Nephron progenitor cell (in vitro differentiated cells): ENCODE results near the gene PDGFA.
A peak's percentile ranks its signal among the peaks of the same experiment; 100 is the strongest.

Source experiments
- DNase-seq: peaks from one replicate; pipeline ENCODE4 v3.0.0; 2021
- H3K27ac Mint-ChIP-seq: 2 replicates; pipeline ENCODE4 v1.8.0; 2021; ENCODE audit warnings: mild to moderate bottlenecking, moderate library complexity, mixed read lengths
- H3K27me3 Mint-ChIP-seq: 2 replicates; pipeline ENCODE4 v1.8.0; 2021; ENCODE audit warnings: mild to moderate bottlenecking, low read depth, mixed read lengths; ENCODE audit not compliant: poor library complexity
- H3K36me3 Mint-ChIP-seq: 2 replicates; pipeline ENCODE4 v1.8.0; 2021; ENCODE audit warnings: low read depth, mixed read lengths
- H3K4me1 Mint-ChIP-seq: 2 replicates; pipeline ENCODE4 v1.8.0; 2021; ENCODE audit warnings: mixed read lengths
- H3K4me3 Mint-ChIP-seq: 2 replicates; pipeline ENCODE4 v1.8.0; 2021; ENCODE audit warnings: mild to moderate bottlenecking, moderate library complexity, mixed read lengths
- H3K9me3 Mint-ChIP-seq: 2 replicates; pipeline ENCODE4 v1.8.0; 2021; ENCODE audit warnings: mild to moderate bottlenecking, moderate library complexity, mixed read lengths
- TF ChIP-seq, protein P1 (sequence below): fragments of 200-600 bp; sonication (generic); IDR thresholded peaks from 2 replicates; pipeline ENCODE4 v1.5.0; 2021; ENCODE audit warnings: antibody characterized with exemption

The PDGFA gene

DNA sequence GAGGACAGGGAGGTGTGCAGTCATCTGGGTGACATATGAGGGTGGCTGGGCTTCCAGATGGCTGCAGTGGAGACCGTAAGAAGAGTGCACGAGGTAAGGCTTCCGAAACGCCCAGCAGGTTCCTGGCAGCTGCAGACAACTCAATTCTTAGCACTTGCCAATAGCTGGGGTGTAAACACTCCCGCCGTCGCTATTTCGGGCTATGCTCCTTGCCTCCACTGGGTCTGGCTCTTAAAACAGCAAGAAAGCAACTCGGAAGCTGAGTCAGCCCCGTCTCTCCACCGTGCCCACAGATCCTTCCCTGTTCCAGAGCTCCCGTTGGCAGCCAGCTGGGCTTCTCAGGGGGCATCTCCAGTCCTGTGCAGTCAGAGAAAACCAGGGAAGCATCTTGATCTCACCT is 6.1 kb upstream of the PDGFA start:
- Mint-ChIP-seq H3K36me3 (no peaks in the 10 kb centered on the region), H3K27ac (no peak overlapping the region), H3K4me3 (no peak overlapping the region), H3K27me3 (peaks cover 57% of the 10 kb centered on the region), H3K4me1 (peaks cover 6% of the 10 kb centered on the region), H3K9me3 (no peaks in the 10 kb centered on the region)
- no peak for DNase-seq
- TF ChIP-seq, protein P1, sequence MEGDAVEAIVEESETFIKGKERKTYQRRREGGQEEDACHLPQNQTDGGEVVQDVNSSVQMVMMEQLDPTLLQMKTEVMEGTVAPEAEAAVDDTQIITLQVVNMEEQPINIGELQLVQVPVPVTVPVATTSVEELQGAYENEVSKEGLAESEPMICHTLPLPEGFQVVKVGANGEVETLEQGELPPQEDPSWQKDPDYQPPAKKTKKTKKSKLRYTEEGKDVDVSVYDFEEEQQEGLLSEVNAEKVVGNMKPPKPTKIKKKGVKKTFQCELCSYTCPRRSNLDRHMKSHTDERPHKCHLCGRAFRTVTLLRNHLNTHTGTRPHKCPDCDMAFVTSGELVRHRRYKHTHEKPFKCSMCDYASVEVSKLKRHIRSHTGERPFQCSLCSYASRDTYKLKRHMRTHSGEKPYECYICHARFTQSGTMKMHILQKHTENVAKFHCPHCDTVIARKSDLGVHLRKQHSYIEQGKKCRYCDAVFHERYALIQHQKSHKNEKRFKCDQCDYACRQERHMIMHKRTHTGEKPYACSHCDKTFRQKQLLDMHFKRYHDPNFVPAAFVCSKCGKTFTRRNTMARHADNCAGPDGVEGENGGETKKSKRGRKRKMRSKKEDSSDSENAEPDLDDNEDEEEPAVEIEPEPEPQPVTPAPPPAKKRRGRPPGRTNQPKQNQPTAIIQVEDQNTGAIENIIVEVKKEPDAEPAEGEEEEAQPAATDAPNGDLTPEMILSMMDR: no peak

DNA sequence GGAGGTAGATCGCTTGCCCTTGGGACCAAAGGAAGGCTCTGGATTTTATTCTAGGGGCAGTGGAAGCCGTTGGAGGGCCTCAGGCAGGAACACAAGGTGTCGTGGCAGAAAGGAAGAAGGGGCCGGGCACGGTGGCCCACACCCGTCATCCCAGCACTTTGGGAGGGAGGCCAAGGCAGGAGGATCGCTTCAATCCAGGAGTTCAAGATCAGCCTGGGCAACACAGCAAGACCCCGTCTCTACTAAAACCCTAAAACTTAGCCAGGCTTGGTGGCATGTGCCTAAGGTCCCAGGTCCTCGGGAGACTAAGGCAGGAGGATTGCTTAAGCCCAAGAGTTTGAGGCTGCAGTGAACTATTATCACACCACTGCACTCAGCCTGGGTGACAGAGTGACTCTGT is 5.2 kb upstream of the PDGFA start:
- no peak overlapping the region for H3K27ac Mint-ChIP-seq
- peaks cover 59% of the 10 kb centered on the region for H3K27me3 Mint-ChIP-seq
- DNase-seq: no peak
- H3K4me3 Mint-ChIP-seq: no peak overlapping the region
- TF ChIP-seq, protein P1: no peak
- H3K9me3 Mint-ChIP-seq: no peaks in the 10 kb centered on the region
- no peaks in the 10 kb centered on the region for H3K36me3 Mint-ChIP-seq
- peaks cover under 1% of the 10 kb centered on the region for H3K4me1 Mint-ChIP-seq

DNA sequence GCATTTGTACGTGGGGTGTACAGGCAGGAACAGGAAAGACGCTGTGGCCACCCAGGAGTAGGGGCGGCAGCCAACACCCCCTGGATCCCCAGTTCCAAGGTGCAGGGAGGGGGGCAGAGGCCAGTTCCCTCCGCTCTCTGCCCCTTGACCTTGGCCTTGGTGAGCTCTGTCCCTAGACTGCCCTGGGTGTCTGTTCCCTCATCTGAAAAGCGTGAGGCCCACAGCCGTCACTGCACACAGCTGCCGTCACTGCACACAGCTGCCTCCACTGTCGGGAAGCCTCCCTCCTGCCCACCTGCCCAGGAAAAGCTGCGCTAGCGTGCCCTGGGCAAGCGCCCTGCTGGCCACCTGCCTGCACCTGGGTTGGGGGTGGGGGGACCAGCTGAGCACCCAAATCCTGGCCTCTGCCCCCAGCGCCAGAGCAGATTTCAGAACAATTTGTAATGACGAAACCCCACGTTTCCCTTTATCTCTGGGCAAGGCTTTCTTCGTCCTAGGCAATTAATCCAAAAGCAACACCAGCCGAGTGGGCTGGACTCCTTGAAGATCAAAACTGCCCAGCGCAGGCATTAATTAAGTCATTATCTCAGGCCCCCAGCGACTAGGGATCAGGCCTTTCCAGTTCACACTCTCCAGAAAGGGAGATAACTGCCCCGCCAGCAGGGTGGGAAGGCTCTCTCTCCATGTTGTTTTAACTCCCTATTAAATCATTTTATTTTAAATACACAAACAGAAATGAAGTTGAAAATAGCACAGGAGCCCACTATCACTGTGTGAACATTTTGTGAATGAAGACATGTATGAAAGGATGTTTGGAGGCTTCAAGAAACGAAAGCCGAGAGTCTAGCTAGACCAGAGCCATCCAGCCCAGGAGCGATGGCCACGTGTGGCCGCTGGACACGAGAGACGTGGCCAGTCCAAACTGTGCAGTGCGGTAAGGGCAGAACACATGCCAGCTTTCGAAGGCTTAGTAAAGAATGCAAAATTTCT is 4.0 kb upstream of the PDGFA start:
- H3K27me3 Mint-ChIP-seq: peaks cover 55% of the 10 kb centered on the region
- no peaks in the 10 kb centered on the region for H3K4me1 Mint-ChIP-seq
- DNase-seq: no peak
- H3K36me3 Mint-ChIP-seq: no peaks in the 10 kb centered on the region
- no peak overlapping the region for H3K4me3 Mint-ChIP-seq
- TF ChIP-seq, protein P1: no peak
- H3K9me3 Mint-ChIP-seq: no peaks in the 10 kb centered on the region
- H3K27ac Mint-ChIP-seq: no peak overlapping the region

DNA sequence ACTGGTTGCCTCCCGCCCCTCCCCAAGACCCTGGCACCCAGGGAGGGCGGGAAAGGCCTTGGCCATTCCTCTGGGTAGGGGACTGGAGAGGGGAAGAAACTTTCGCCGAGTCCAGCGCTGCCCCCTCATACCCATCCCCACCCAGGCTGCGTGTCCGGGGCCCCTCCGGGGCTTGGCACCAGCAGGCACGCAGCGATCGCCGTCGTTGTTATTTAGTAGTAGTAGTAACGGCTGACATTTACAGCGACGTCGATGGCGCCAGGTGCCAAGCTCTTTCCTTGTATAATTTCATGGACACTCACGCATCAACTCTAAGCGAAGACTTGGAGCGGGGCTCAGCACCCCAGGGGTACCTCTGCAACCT is 3.3 kb upstream of the PDGFA start:
- H3K27me3 Mint-ChIP-seq: peaks cover 57% of the 10 kb centered on the region
- H3K4me3 Mint-ChIP-seq: no peak overlapping the region
- TF ChIP-seq, protein P1: no peak

DNA sequence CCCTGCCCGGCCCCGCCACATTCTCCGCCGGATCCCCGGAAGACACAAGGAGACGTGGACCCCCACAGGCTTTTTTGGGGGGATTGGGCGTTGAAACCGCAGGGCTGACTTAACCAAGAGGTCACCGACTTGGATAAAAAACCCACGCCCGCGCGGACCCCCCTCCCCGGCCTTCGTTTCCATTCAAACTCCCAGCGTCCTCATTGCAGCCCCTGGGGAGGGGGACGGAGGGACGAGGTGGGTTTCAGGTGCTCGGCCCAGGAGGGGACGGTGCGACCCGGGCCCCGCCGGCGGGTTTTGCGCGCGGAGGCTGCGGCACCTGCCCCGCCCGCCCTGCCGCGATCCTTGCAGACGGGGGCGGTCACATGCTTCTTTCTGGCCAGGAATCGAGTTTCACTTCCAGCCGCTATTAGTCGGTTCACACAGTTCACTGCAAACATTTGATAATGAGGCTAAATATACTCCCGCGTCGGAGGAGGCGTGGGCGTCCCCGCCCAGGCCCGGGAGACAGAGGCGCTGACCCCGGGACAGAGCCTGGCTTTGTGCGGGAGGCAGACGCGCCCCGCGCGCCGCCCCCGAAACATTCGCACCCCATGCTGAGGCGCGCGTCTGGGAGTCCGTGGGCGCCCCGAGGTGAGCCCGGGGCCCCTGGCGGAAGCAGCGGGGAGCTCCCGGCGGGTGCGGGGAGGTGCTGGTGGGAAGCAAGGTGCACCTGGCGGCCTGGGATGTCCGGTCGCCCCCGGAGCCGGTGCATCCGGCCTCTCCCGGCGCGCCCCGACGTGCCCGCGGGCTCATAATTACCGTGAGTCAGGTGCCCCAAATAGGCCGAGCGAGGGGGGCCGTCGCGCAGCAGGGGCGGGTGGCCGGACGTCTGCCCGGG is 2.7 kb upstream of the PDGFA start:
- Mint-ChIP-seq H3K36me3 (no peaks in the 10 kb centered on the region), H3K4me3 (peak overlapping the region; percentile 64)

More for the DNA sequence above, 3.3 kb upstream of the PDGFA start:
- Mint-ChIP-seq H3K4me1 (peaks cover 2% of the 10 kb centered on the region), H3K27ac (no peak overlapping the region), H3K9me3 (no peaks in the 10 kb centered on the region), H3K36me3 (no peaks in the 10 kb centered on the region)
- no peak for DNase-seq

More for the DNA sequence above, 2.7 kb upstream of the PDGFA start:
- H3K9me3 Mint-ChIP-seq: no peaks in the 10 kb centered on the region
- peak; percentile 63 for DNase-seq
- TF ChIP-seq, protein P1: no peak
- H3K27me3 Mint-ChIP-seq: peaks cover 62% of the 10 kb centered on the region
- H3K27ac Mint-ChIP-seq: no peak overlapping the region
- peaks cover 6% of the 10 kb centered on the region for H3K4me1 Mint-ChIP-seq
